K562 (cell line): Measurements from ENCODE around the gene PTCRA. TPM values are rescaled to one million over a fixed set of nuclear protein-coding genes. Genes with fewer than 3 reads are reported as not detected.

Experiments
- ATAC-seq: fragments of 200-7000 bp; cut with Tn5 transposase; 3 replicates; pipeline ENCODE4 v1.9.1; 2020; ENCODE audit warnings: moderate library complexity
- BruUV-seq: library from RNA; stranded (reverse); fragments of 400-500 nt; replicated peaks from 2 replicates; lab custom pipeline; 2021; lab: Mats Ljungman, UMichigan
- CTCF ChIA-PET: fragments of 300-600 bp; formaldehyde crosslinking; extraction: SDS; loops from one replicate; lab custom pipeline; 2021; ENCODE audit warnings: low intra/inter-chr PET ratio; lab: Yijun Ruan, JAX
- POLR2A ChIA-PET: fragments of 300-600, 350-650 bp; sonication (Branson Sonifier 250); formaldehyde crosslinking; extraction: SDS; loops from one replicate; lab custom pipeline; 2021; ENCODE audit warnings: antibody characterized with exemption, inconsistent platforms; lab: Yijun Ruan, JAX
- DNase-seq, 4 experiments: peaks; one replicate each; pipeline versions ENCODE4 v3.0.0 to v3.0.0-alpha.2; 2011 to 2018; ENCODE audit warnings: low spot score in 3 of 4, mixed read lengths in 3 of 4; ENCODE audit errors: extremely low read depth in 1 of 4
- FAIRE-seq: peaks from 2 replicates; lab custom pipeline; 2011; peaks lifted over from hg19 to GRCh38; lab: Jason Lieb, UNC
- H2AFZ ChIP-seq: 2 replicates; pipeline ENCODE4 v1.6.0; 2011; ENCODE audit warnings: low read depth, low read length, control low read depth, inconsistent platforms
- H3K27ac ChIP-seq: fragments of 200-600 bp; 3 replicates; pipeline ENCODE4 v1.8.0; 2011; ENCODE audit warnings: low read depth, mild to moderate bottlenecking, control low read depth, inconsistent platforms, low read length, moderate library complexity, mixed read lengths; ENCODE audit errors: extremely low read depth
- H3K27me3 ChIP-seq, 2 experiments: fragments of 300-600 bp in 1 of 2; 2 replicates in 1 of 2; 3 replicates in 1 of 2; pipeline versions ENCODE4 v1.6.0 to v1.8.0; 2011; ENCODE audit warnings: inconsistent platforms in 2 of 2, low read length in 2 of 2, mild to moderate bottlenecking in 1 of 2, mixed read lengths in 1 of 2, moderate library complexity in 1 of 2; ENCODE audit not compliant: control insufficient read depth in 2 of 2, insufficient read depth in 2 of 2
- H3K36me3 ChIP-seq: fragments of 300-600 bp; 3 replicates; pipeline ENCODE4 v1.8.0; 2011; ENCODE audit warnings: mild to moderate bottlenecking, low read length, inconsistent platforms; ENCODE audit not compliant: control insufficient read depth, insufficient read depth
- H3K4me1 ChIP-seq, 2 experiments: fragments of 200-600 bp in 1 of 2; replicated peaks in 1 of 2; 2 replicates in 1 of 2; 3 replicates in 1 of 2; pipeline versions ENCODE4 v1.5.1 to v1.8.0; 2011; ENCODE audit warnings: inconsistent platforms in 2 of 2, low read length in 2 of 2, mild to moderate bottlenecking in 1 of 2, mixed read lengths in 1 of 2, moderate library complexity in 1 of 2; ENCODE audit not compliant: control insufficient read depth in 2 of 2, insufficient read depth in 2 of 2
- H3K4me2 ChIP-seq: 2 replicates; pipeline ENCODE4 v1.6.1; 2011; ENCODE audit warnings: low read length, control low read depth, inconsistent platforms, mixed read lengths; ENCODE audit not compliant: insufficient read depth
- H3K4me3 ChIP-seq: fragments of 200-600 bp; sonication (generic), shearing (Covaris generic); 2 replicates; pipeline ENCODE4 v1.5.1; 2016; ENCODE audit warnings: control low read depth, inconsistent platforms
- H3K79me2 ChIP-seq: fragments of 200-600 bp; 3 replicates; pipeline ENCODE4 v1.8.0; 2011; ENCODE audit warnings: low read length, inconsistent platforms; ENCODE audit not compliant: control insufficient read depth, insufficient read depth
- H3K9ac ChIP-seq, 2 experiments: 2 replicates each; pipeline versions ENCODE4 v1.6.0 to v1.6.1; 2011; ENCODE audit warnings: low read depth in 2 of 2, low read length in 2 of 2, control low read depth in 1 of 2, inconsistent platforms in 1 of 2, mild to moderate bottlenecking in 1 of 2, mixed read lengths in 1 of 2; ENCODE audit not compliant: insufficient read depth in 1 of 2
- H3K9me1 ChIP-seq: one replicate; pipeline ENCODE4 v1.6.0; 2011; ENCODE audit warnings: inconsistent platforms, mild to moderate bottlenecking, low read length, moderate library complexity; ENCODE audit not compliant: control insufficient read depth, insufficient read depth
- H3K9me3 ChIP-seq: replicated peaks from 2 replicates; pipeline ENCODE4 v1.5.1; 2011; ENCODE audit warnings: low read depth, low read length, inconsistent platforms; ENCODE audit not compliant: control insufficient read depth, insufficient read depth
- H4K20me1 ChIP-seq: replicated peaks from 2 replicates; pipeline ENCODE4 v1.6.1; 2011; ENCODE audit warnings: low read length, inconsistent platforms, mixed read lengths; ENCODE audit not compliant: control insufficient read depth, insufficient read depth
- CREM ChIP-seq: IDR thresholded peaks from 2 replicates; pipeline ENCODE4 v1.6.1; 2014; ENCODE audit warnings: antibody characterized with exemption, low read depth
- DEAF1 ChIP-seq: fragments of 450-650 bp; formaldehyde crosslinking; IDR thresholded peaks from 2 replicates; pipeline ENCODE4 v1.4.0; 2020; ENCODE audit warnings: mild to moderate bottlenecking, moderate library complexity
- FOS ChIP-seq: IDR thresholded peaks from 3 replicates; pipeline ENCODE4 v1.6.1; 2011; ENCODE audit not compliant: insufficient read length; ENCODE audit errors: extremely low read depth
- NELFE ChIP-seq: IDR thresholded peaks from 2 replicates; pipeline ENCODE4 v1.6.1; 2011; ENCODE audit warnings: mild to moderate bottlenecking; ENCODE audit not compliant: insufficient read depth, insufficient read length
- SLC30A9 ChIP-seq: fragments of 250-450 bp; sonication (Bioruptor Pico); IDR thresholded peaks from 2 replicates; pipeline ENCODE4 v1.8.0; 2022; ENCODE audit warnings: mild to moderate bottlenecking, moderate library complexity
- ZNF609 ChIP-seq: sonication (generic); formaldehyde crosslinking; IDR thresholded peaks from 2 replicates; pipeline ENCODE4 v1.8.1; 2023; ENCODE audit warnings: missing genetic modification reagents, mild to moderate bottlenecking, borderline replicate concordance
- in situ Hi-C: fragments of 300-500 bp; cut with MboI; formaldehyde crosslinking; loops from 4 replicates; pipeline ENCODE4 v1.15.0; 2018; ENCODE audit warnings: inconsistent platforms, mixed read lengths
- intact Hi-C: fragments of 100-400 bp; cut with micrococcal nuclease; formaldehyde crosslinking; loops from 2 replicates; pipeline ENCODE4 v1.14.2; 2022
- polyA plus RNA-seq, 8 experiments: library from polyadenylated mRNA; depleted of rRNA in 4 of 8; stranded (reverse) in 5 of 8; unstranded in 3 of 8; fragments of >200 nt; fragmentation: Nextera tagmentation in 2 of 8; fragmentation: Illumina TruSeq in 1 of 8; extraction: Ambion mirVana in 2 of 8; extraction: Trizol in 1 of 8; gene quantifications; 2 replicates each; pipeline versions ENCODE4 v1.2.1 to v1.2.3, GENCODE V29; 2011 to 2014; ENCODE audit warnings: inconsistent platforms in 1 of 8, missing spikeins in 1 of 8
- total RNA-seq, 7 experiments: library from RNA; depleted of rRNA in 6 of 7; stranded (reverse); fragments of >200 nt in 6 of 7; fragmentation: Illumina TruSeq in 2 of 7; extraction: Trizol in 2 of 7; gene quantifications; 2 replicates each; pipeline versions ENCODE4 v1.2.1 to v1.2.3, GENCODE V29; 2011 to 2021; ENCODE audit warnings: low replicate concordance in 1 of 7

PTCRA gene
- total and polyA plus RNA-seq, 9 of the 15 experiments (the other 6 are each of a cell fraction or from before 2014, with no cell fraction given): 0.21 TPM; not detected in 8

GRCh38 chr6:42942444-42942843, 26.6 kb downstream of the PTCRA start (continued):
- TF ChIP-seq ZNF609 (CRISPR knock-in tag) (no peak), FOS (no peak), CREM (no peak), DEAF1 (CRISPR knock-in tag) (no peak)

- Histone ChIP-seq H3K27ac (no peak overlapping the region), H3K79me2 (no peaks in the 10 kb centered on the region), H3K36me3 (peaks cover 2% of the 10 kb centered on the region; the same call in 1 of the 3 replicates), H3K27me3 (no peaks in the 10 kb centered on the region), H4K20me1 (no peaks in the 10 kb centered on the region), H3K9ac (no peak overlapping the region), H3K4me3 (no peak overlapping the region), H3K9me3 (no peaks in the 10 kb centered on the region), H3K4me2 (no peak overlapping the region), H3K4me1 (peaks cover 0 to 4% of the 10 kb centered on the region in 2 experiments; a peak in 1 of 5 replicates), H2AFZ (no peak overlapping the region), H3K9me1 (no peaks in the 10 kb centered on the region)
- FAIRE-seq (no peak), DNase-seq (no peak), ATAC-seq (no peak)
- TF ChIP-seq SLC30A9 (CRISPR knock-in tag): no peak
- no peak for TF ChIP-seq NELFE
- in situ Hi-C loops: no loop called here
- no TSS peak for BruUV-seq
- intact Hi-C loops: no loop called here
- ChIA-PET POLR2A (no interaction called here), CTCF (no interaction called here)
Measured at GRCh38 chr6:42947950-42948349, 32.1 kb downstream of the PTCRA start.
